Spleen (tissue), 7 donors: ENCODE data around the gene CORIN.

ENCODE experiments used
- POLR2A ChIP-seq, 3 donors: fragments of 450-650 bp; IDR thresholded peaks; one replicate each; pipeline ENCODE4 v1.5.1; 2017; ENCODE audit warnings: antibody characterized with exemption in 3 of 3, mild to moderate bottlenecking in 1 of 3
- POLR2AphosphoS5 ChIP-seq, 3 donors: sonication (generic); formaldehyde crosslinking; IDR thresholded peaks; one replicate each; pipeline ENCODE4 v1.5.1; 2017; ENCODE audit warnings: antibody characterized with exemption in 3 of 3
- TF ChIP-seq, protein P1 (sequence below), 11 experiments: fragments of 200-600 bp in 7 of 11; fragments of 450-650 bp in 4 of 11; sonication (generic) in 4 of 11; IDR thresholded peaks in 8 of 11; conservative IDR thresholded peaks in 3 of 11; 1 replicate in 7 of 11; 2 replicates in 4 of 11; pipeline versions ENCODE4 v1.4.0 to v1.8.0; 2016 to 2021; ENCODE audit warnings: antibody characterized with exemption in 11 of 11, inconsistent platforms in 4 of 11, mild to moderate bottlenecking in 1 of 11
- donor health status: DM: no; HTN: no; CAD: no; lungs with moderate emphysema.
- donor health status: DM: no; HTN: no; CAD: no.
- donor health status: DM: no; HTN: no; CAD: no.

DNA sequence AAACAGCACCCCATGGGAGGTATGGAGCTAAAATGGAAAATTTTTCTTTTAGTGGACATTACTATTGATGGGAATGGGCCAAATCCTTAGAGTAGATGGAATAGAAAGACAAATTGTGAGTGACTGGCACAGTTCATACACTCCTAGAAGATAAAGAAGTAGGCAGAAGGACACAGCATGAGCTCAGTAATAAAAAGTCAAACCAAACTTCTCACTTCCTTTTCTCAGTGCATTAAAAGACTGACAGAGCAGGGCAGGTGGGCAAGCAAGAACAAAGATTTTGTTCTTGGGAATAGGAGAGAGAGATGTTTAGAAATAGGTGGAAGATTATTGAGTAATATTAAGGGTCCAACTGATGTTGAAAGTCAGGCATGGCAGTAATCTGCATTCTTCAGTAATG is 220.3 kb downstream of the CORIN start:
- no peak for TF ChIP-seq POLR2A (IDR thresholded peaks at IDR 0.05)
- no peak for TF ChIP-seq POLR2AphosphoS5 (IDR thresholded peaks at IDR 0.05)
- TF ChIP-seq, protein P1, sequence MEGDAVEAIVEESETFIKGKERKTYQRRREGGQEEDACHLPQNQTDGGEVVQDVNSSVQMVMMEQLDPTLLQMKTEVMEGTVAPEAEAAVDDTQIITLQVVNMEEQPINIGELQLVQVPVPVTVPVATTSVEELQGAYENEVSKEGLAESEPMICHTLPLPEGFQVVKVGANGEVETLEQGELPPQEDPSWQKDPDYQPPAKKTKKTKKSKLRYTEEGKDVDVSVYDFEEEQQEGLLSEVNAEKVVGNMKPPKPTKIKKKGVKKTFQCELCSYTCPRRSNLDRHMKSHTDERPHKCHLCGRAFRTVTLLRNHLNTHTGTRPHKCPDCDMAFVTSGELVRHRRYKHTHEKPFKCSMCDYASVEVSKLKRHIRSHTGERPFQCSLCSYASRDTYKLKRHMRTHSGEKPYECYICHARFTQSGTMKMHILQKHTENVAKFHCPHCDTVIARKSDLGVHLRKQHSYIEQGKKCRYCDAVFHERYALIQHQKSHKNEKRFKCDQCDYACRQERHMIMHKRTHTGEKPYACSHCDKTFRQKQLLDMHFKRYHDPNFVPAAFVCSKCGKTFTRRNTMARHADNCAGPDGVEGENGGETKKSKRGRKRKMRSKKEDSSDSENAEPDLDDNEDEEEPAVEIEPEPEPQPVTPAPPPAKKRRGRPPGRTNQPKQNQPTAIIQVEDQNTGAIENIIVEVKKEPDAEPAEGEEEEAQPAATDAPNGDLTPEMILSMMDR (IDR thresholded peaks at IDR 0.05 in 8 of 11, conservative IDR thresholded peaks at IDR 0.05 in 3 of 11), result no peak
